Hepatocyte (in vitro differentiated cells): ENCODE results near the gene AKT2.

ENCODE experiments used
- CTCF ChIP-seq: fragments of 200-600 bp; sonication (generic); IDR thresholded peaks from 2 replicates; pipeline ENCODE4 v1.5.1; 2016; ENCODE audit warnings: antibody characterized with exemption, mild to moderate bottlenecking; ENCODE audit not compliant: poor library complexity
- EZH2 ChIP-seq: fragments of 200-600 bp; sonication (generic); IDR thresholded peaks from 2 replicates; pipeline ENCODE4 v1.6.1; 2016; ENCODE audit warnings: antibody characterized with exemption, mild to moderate bottlenecking, borderline replicate concordance

- TF ChIP-seq CTCF (no peak), EZH2 (no peak)
These were observed 14.6 kb downstream of the AKT2 start for GRCh38 chr19:40270362-40271089.
